Activated CD8-positive, alpha-beta memory T cell treated with anti-CD3 and anti-CD28 coated beads, Interleukin-2, amount 10 ng/mL, durations not matched to agents 7 days and 5 days (primary cell): Measurements from ENCODE around the gene IMPDH1. TPM values are rescaled to one million over a fixed set of nuclear protein-coding genes. Genes with fewer than 3 reads are reported as not detected.

Source experiments
- ATAC-seq: fragments of 150-1000 bp; cut with Tn5 transposase; one replicate; pipeline ENCODE4 v1.10.0; 2021; ENCODE audit warnings: moderate library complexity
- CTCF ChIA-PET: fragments of 350-600 bp; sonication (Branson Sonifier 250); formaldehyde crosslinking; loops from one replicate; lab custom pipeline; 2021; ENCODE audit warnings: antibody characterized with exemption; lab: Charles Lee
- DNase-seq: peaks from one replicate; pipeline ENCODE4 v3.0.0-alpha.2; 2020
- H3K27ac Mint-ChIP-seq: one replicate; pipeline ENCODE4 v1.8.0; 2021; ENCODE audit warnings: mild to moderate bottlenecking, mixed read lengths
- H3K27me3 Mint-ChIP-seq: one replicate; pipeline ENCODE4 v1.8.0; 2021; ENCODE audit warnings: mixed read lengths
- H3K36me3 Mint-ChIP-seq: one replicate; pipeline ENCODE4 v1.8.0; 2021; ENCODE audit warnings: mild to moderate bottlenecking, mixed read lengths
- H3K4me1 Mint-ChIP-seq: one replicate; pipeline ENCODE4 v1.8.0; 2021; ENCODE audit warnings: mixed read lengths
- H3K4me3 Mint-ChIP-seq: one replicate; pipeline ENCODE4 v1.8.0; 2021; ENCODE audit warnings: mild to moderate bottlenecking, moderate library complexity, mixed read lengths
- H3K9me3 Mint-ChIP-seq: one replicate; pipeline ENCODE4 v1.8.0; 2022; ENCODE audit warnings: low read depth, mixed read lengths
- total RNA-seq, 2 experiments: library from RNA; stranded (reverse); gene quantifications; one replicate each; pipeline ENCODE4 v1.2.3, GENCODE V29; 2021

IMPDH1 gene
- total RNA-seq, 2 experiments from 2014 or later: 54.1 to 62.8 TPM

DNA sequence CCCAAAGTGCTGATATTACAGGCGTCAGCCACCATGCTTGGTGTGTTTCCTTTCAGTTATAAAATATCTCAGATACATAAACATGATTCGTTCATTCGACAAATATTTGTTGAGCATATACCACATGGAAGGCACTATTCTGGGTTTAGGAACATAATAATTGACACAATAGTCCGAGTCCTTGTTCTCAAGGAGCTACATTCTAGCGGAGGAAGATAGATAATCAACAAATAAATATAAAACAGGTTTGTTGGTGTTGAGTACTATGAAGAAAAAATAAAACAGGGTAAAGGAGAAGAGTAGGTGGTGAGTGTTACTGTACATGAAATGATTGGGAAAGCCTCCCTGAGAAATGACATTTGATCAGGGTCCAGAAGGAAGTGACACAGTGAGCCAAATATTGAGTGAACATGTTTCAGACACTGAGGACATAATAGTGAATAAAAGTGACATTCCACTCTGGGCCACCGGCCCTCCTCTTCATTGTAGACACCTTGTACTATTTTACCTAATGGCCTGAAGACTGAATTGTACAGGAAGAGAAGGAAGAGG lies 39.0 kb upstream of the IMPDH1 start:
- no peak for ATAC-seq
- H3K27ac Mint-ChIP-seq: no peak overlapping the region

DNA sequence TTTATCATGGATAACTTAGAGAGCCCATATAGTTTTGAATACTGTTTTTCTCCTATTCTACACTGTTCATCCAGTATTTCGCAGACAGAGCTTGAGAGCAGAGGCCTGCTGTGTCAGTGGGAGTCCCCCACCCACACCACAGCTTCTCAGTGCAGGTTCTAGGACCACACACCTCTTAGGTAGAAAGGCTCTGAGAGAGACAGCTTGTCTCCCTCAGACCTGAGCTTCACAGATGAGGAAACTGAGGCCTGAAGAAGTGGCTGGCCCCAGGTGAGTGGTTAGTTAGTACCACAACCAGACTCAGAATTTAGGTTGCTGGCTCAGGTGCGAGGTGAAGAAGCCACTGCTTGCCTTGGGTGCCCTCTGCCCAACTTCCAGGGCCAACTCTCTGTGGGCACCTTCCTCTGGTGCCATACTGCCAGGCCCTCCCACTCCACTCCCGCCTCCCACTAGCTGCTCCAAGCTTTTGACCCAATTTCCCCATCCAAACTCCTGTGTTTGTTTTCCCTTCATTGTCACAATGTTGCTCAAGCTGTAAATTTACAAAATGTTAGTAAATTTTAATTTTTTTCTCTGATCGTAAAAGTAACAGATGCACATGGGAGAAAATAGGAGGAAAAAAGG lies 38.3 kb upstream of the IMPDH1 start:
- no peak for DNase-seq
- no peaks in the 10 kb centered on the region for H3K9me3 Mint-ChIP-seq
- peaks cover 16% of the 10 kb centered on the region for H3K4me1 Mint-ChIP-seq
- no peaks in the 10 kb centered on the region for H3K36me3 Mint-ChIP-seq
- no peak overlapping the region for H3K4me3 Mint-ChIP-seq
- CTCF ChIA-PET: interaction anchor here (1.6 to 3.6 kb wide), 4 partner anchors 8 to 22 kb away, joined by 6 to 26 read pairs (median 8); no protein-coding TSS in a partner anchor
- H3K27me3 Mint-ChIP-seq: peaks cover 27% of the 10 kb centered on the region
- H3K27ac Mint-ChIP-seq: no peak overlapping the region
- ATAC-seq: no peak

More for the DNA sequence above, 39.0 kb upstream of the IMPDH1 start:
- Mint-ChIP-seq H3K27me3 (peaks cover 29% of the 10 kb centered on the region), H3K4me3 (no peak overlapping the region), H3K9me3 (no peaks in the 10 kb centered on the region), H3K36me3 (no peaks in the 10 kb centered on the region), H3K4me1 (peaks cover 16% of the 10 kb centered on the region)
- CTCF ChIA-PET: interaction anchor here (1.6 to 3.6 kb wide), 4 partner anchors 9 to 22 kb away, joined by 6 to 26 read pairs (median 8); no protein-coding TSS in a partner anchor
- no peak for DNase-seq

DNA sequence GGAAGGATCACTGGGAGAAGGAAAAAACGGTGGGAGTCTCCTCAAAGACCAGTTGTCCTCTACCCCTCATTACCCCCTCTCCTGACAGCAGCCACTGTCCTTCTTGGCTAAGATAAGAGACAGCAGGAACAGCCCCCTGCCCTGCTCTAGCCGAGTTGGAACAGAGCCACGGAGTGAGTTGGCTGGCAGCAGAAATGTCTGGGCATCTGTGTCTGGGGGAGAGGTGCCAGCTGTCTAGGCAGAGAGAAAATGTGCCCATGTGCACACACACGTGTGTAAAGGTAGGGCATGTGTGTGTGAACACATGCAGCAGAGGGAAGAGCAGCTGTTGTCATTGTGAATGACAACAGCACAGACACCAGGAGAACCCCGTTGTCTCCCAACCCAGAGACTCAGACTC lies 36.5 kb upstream of the IMPDH1 start:
- Mint-ChIP-seq H3K27me3 (peaks cover 11% of the 10 kb centered on the region), H3K4me1 (peaks cover 9% of the 10 kb centered on the region), H3K36me3 (no peaks in the 10 kb centered on the region), H3K27ac (no peak overlapping the region), H3K4me3 (no peak overlapping the region), H3K9me3 (no peaks in the 10 kb centered on the region)
- DNase-seq: no peak
- ATAC-seq: no peak
- CTCF ChIA-PET: interaction anchor here (0.9 to 1.6 kb wide), 2 partner anchors 12 to 13 kb away, joined by 4 read pairs; no protein-coding TSS in a partner anchor

DNA sequence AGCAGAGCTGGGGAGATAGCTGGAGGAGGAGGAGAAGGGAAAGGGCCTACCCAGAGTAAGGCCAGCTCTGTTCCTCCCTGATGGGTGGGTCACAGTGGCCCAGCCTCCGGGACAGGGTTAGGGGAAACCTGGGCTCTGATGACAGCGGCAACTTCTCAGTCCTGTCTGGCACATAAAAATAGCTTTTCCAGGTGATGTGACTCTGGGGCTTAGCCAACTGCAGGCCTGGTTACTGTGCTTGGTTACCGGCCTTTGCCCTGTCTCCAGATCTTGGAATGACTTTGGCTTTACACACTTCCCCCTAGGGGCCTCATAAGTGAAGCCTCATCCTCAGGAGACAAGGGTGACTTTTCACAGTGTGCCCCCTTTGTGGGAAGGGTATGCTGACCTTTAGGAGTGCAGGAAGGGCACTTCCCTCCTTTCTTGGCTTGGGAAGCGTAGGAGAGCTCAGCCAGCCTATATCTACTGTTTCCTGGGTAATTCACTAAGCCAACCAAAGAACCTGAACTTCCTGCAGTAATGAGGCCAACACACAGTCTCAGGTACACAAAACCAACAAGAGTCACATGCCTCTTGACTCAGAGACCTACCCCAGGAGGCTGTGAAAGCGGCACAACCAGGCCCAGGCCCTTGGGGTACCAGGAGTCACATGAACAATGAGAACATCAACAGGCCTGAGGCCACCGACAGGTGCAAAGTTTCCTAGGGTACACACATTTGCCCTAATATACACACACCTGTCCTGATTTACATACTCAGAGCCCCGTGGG lies 34.2 kb upstream of the IMPDH1 start:
- ATAC-seq (no peak), DNase-seq (no peak)
- H3K9me3 Mint-ChIP-seq: no peaks in the 10 kb centered on the region
- no peak overlapping the region for H3K4me3 Mint-ChIP-seq
- H3K27me3 Mint-ChIP-seq: no peaks in the 10 kb centered on the region
- H3K4me1 Mint-ChIP-seq: peaks cover 3% of the 10 kb centered on the region
- no peak overlapping the region for H3K27ac Mint-ChIP-seq
- CTCF ChIA-PET: interaction anchor here (0.9 to 1.9 kb wide), 7 partner anchors 10 to 46 kb away, joined by 3 to 10 read pairs (median 5); partner anchors contain the start of gene HILPDA
- no peaks in the 10 kb centered on the region for H3K36me3 Mint-ChIP-seq

DNA sequence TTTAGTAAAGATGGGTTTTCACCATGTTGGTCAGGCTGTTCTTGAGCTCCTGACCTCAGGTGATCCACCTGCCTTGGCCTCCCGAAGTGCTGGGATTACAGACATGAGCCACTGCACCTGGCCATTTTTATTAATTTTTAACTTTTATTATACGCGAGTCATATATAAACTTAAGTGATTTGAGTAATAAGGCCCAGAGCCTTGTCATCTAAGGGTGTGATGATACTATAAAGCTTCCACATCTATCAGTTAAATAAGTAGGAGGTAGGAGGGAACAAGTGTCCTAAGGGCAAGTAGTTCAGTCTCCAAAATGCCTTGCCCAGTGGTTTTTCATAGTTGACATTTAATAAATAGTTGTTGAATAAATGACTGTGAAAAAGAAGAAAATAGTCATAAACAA lies 32.6 kb upstream of the IMPDH1 start:
- DNase-seq (no peak), ATAC-seq (no peak)
- H3K27ac Mint-ChIP-seq: no peak overlapping the region
- peaks cover 4% of the 10 kb centered on the region for H3K27me3 Mint-ChIP-seq
- CTCF ChIA-PET: interaction anchor here (1.0 to 3.4 kb wide), 6 partner anchors 11 to 55 kb away, joined by 3 to 30 read pairs (median 4); no protein-coding TSS in a partner anchor
- H3K36me3 Mint-ChIP-seq: no peaks in the 10 kb centered on the region
- peaks cover 3% of the 10 kb centered on the region for H3K4me1 Mint-ChIP-seq
- no peaks in the 10 kb centered on the region for H3K9me3 Mint-ChIP-seq
- no peak overlapping the region for H3K4me3 Mint-ChIP-seq

DNA sequence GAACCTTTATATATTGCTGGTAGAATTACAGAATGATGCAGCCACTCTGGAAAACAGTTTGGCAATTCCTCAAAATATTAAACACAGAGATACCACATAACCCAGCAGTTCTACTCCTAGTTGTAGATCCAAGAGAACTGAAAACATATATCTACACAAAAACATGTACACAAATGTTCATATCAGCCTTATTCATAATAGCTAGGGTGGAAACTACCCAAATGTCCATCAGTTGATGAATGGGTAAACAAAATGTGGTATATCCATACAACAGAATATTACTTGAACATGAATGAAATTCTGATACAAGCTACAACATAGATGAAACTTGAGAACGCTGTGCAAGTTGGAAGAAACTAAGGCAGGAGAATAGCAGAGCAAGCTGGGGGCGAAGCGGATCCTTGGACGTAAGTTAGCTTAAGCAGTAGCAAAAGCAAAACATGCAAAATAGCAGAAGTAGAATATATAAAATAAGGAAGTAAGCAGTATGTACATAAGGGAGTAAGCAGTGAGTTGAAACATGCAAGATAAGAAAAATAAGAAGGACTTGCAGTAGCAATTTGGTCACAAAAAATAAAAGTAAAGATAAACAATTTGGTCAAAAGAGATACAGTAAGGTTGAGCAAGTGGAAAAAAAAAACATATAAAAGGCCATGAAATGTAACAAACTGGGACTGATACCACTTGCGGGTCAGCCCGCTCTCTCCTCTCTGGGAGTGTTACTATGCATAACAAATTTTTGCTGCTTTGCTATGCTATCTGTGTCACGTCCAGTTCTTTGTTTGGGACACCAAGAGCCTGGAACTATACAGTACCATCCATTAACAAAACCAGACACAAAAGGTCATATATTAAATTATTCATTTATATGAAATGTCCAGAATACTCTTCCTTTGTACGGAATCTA lies 27.9 kb upstream of the IMPDH1 start:
- H3K27ac Mint-ChIP-seq: no peak overlapping the region
- H3K36me3 Mint-ChIP-seq: no peaks in the 10 kb centered on the region
- H3K9me3 Mint-ChIP-seq: no peaks in the 10 kb centered on the region
- no peaks in the 10 kb centered on the region for H3K4me1 Mint-ChIP-seq
- H3K27me3 Mint-ChIP-seq: peaks cover 13% of the 10 kb centered on the region
- ATAC-seq (no peak), DNase-seq (no peak)
- no peak overlapping the region for H3K4me3 Mint-ChIP-seq
- CTCF ChIA-PET: interaction anchor here (5.9 kb wide), 1 partner anchor 11 kb away, joined by 46 read pairs; no protein-coding TSS in a partner anchor

DNA sequence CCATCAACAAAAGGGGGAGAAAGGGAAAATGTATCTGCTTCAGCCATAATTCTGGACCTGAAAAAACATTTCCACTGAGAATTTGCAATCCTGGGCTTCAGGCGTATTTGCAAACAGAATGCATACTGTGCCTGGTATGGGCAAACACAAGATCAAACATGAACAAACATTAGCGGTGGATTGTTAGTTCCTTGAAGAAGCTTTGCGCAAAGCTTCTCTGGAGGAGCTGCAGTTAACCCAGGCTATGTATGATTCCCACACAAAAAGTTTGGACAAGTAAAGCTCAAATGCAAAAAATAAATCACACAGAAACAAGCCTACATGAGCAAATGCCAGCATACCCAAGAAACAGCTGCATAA lies 25.5 kb upstream of the IMPDH1 start:
- no peak for ATAC-seq
- Mint-ChIP-seq H3K36me3 (no peaks in the 10 kb centered on the region), H3K9me3 (no peaks in the 10 kb centered on the region), H3K27ac (no peak overlapping the region), H3K4me1 (no peaks in the 10 kb centered on the region), H3K27me3 (peaks cover 20% of the 10 kb centered on the region), H3K4me3 (no peak overlapping the region)
- no peak for DNase-seq
- CTCF ChIA-PET: interaction anchor here (0.7 to 5.9 kb wide), 5 partner anchors 9 to 198 kb away, joined by 3 to 46 read pairs (median 4); no protein-coding TSS in a partner anchor

DNA sequence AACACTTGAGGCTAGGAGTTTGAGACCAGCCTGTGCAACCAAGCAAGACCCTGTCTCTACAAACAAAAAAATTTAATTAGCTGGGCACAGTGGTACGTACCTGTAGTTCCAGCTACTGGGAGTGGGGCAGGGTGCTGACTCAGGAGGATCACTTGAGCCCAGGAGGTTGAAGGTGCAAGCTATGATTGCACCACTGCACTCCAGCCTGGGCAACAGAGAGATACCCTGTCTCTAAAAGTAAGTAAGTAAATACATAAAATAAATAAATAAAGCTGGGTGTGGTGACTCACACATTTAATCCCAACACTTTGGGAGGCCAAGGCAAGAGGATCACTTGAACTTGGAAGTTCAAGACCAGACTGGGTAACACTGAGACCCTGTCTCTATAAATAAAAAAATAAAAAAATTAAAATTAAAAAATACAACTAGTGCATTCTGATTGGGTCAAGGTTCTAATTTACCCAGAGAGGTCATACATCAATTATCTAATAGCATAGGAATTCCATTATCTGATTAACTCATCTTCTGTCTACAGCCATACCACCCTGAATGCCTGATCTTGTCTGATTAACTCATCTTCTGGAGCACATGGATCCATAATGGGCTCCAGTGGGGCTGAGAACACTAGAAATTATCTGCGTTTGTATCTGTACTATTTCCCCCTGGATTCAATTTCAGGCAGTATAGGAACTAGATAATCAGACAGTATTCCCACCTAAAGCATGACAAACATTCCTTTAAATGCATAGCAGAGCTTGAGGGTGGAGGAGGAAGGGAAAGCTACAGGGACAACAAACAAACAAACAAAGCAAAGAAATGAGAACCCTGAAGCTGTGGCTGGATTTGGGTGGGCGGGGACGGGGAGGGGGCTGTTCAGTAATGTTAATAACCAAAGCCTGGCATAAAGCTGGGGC lies 24.9 kb upstream of the IMPDH1 start:
- DNase-seq (no peak), ATAC-seq (no peak)
- peaks cover under 1% of the 10 kb centered on the region for H3K4me1 Mint-ChIP-seq
- no peak overlapping the region for H3K27ac Mint-ChIP-seq
- no peaks in the 10 kb centered on the region for H3K9me3 Mint-ChIP-seq
- no peak overlapping the region for H3K4me3 Mint-ChIP-seq
- CTCF ChIA-PET: interaction anchor here (1.3 to 14.8 kb wide), 6 partner anchors 8 to 198 kb away, joined by 4 to 355 read pairs (median 18); partner anchors contain the start of gene IMPDH1
- peaks cover 20% of the 10 kb centered on the region for H3K27me3 Mint-ChIP-seq
- no peaks in the 10 kb centered on the region for H3K36me3 Mint-ChIP-seq

DNA sequence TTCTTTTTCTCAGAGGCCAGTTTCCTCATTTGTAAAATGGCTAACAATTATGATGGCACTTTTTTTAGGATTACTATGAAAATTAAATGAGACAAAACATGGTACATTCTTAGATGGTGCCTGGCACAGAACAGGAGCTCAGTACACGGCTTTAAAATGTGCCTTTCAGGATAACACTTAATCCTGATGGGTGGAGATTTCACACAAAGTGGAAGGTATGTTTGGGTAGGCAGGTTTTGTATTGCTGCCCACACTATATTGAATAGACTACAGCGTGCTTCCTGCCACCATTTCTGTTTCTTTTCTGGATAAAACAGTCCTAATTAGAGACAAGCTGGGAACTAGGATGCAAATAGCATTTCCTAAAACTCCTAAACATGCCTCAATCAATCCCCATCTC lies 22.0 kb upstream of the IMPDH1 start:
- CTCF ChIA-PET: interaction anchor here (1.4 to 14.8 kb wide), 4 partner anchors 24 to 111 kb away, joined by 4 to 355 read pairs (median 12); partner anchors contain the start of gene IMPDH1
- H3K9me3 Mint-ChIP-seq: no peaks in the 10 kb centered on the region
- H3K4me3 Mint-ChIP-seq: no peak overlapping the region
- DNase-seq: no peak
- H3K27me3 Mint-ChIP-seq: peaks cover 25% of the 10 kb centered on the region
- no peaks in the 10 kb centered on the region for H3K36me3 Mint-ChIP-seq
- H3K4me1 Mint-ChIP-seq: peaks cover 13% of the 10 kb centered on the region
- no peak overlapping the region for H3K27ac Mint-ChIP-seq
- no peak for ATAC-seq

DNA sequence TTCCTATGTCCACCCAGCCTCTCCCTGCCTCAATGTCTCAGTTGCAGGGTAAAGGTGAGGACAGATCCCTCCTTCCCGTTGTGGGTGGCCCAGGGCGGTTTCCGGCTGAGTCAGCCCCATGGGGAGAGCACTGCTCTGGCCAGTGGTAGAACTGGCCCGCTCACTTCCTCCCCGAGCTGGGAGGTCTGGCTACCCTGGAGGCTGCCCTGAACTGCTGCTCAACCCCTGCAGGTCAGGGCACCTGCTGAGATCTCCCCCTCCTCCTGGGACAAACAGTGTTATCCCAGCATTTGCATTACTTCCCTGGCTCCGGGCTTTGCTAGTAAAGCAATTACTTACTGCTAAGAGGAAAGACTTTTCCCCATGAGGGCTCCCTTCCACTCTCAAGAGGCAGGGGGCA lies 21.4 kb upstream of the IMPDH1 start:
- CTCF ChIA-PET: interaction anchor here (3.2 to 14.8 kb wide), 3 partner anchors 23 to 30 kb away, joined by 20 to 355 read pairs (median 188); partner anchors contain the start of gene IMPDH1
- Mint-ChIP-seq H3K27ac (no peak overlapping the region), H3K36me3 (no peaks in the 10 kb centered on the region), H3K4me3 (no peak overlapping the region), H3K4me1 (peaks cover 13% of the 10 kb centered on the region), H3K9me3 (no peaks in the 10 kb centered on the region), H3K27me3 (peaks cover 25% of the 10 kb centered on the region)
- no peak for ATAC-seq
- no peak for DNase-seq

DNA sequence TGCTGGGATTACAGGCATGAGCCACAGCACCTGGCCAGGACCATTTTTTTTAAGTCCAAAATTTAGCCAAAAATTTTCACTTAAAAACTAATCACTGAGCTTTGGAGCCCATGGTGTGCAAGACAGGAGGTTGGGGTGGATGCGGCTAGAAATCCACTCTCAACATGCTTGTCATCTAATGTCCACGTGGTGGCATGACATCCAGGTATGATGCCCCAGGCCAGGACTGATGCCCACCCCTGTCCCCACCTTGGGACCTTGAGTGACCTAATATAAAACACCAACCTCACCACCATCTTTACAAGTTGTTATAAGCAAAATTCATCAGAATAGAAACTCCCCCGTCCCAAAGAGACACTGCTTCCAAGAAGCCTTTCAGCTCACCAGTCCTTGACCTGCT lies 20.4 kb upstream of the IMPDH1 start:
- H3K9me3 Mint-ChIP-seq: no peaks in the 10 kb centered on the region
- H3K4me1 Mint-ChIP-seq: peaks cover 13% of the 10 kb centered on the region
- peaks cover 25% of the 10 kb centered on the region for H3K27me3 Mint-ChIP-seq
- CTCF ChIA-PET: interaction anchor here (1.3 to 14.8 kb wide), 5 partner anchors 22 to 453 kb away, joined by 5 to 355 read pairs (median 51); partner anchors contain the start of genes IMPDH1 and METTL2B
- ATAC-seq: no peak
- H3K4me3 Mint-ChIP-seq: no peak overlapping the region
- no peaks in the 10 kb centered on the region for H3K36me3 Mint-ChIP-seq
- H3K27ac Mint-ChIP-seq: no peak overlapping the region
- no peak for DNase-seq
